GM23338 (cell line): ENCODE results near the gene ENOSF1. TPM values are rescaled to one million over a fixed set of nuclear protein-coding genes. Genes with fewer than 3 reads are reported as not detected.

ENCODE experiments used
- ATAC-seq: fragments of 200-7000 bp; cut with Tn5 transposase; 3 replicates; pipeline ENCODE4 v1.9.1; 2020
- DNase-seq: peaks from one replicate; pipeline ENCODE4 v3.0.0-alpha.2; 2015; ENCODE audit warnings: low spot score
- H2AFZ ChIP-seq: fragments of 200-600 bp; sonication (generic); 2 replicates; pipeline ENCODE4 v1.8.0; 2016; ENCODE audit warnings: antibody characterized with exemption, mild to moderate bottlenecking, moderate library complexity
- H3F3A ChIP-seq: fragments of 200-600 bp; sonication (generic); replicated peaks from 2 replicates; pipeline ENCODE4 v1.8.0; 2017; ENCODE audit warnings: antibody characterized with exemption, mixed run types, low read depth
- H3K27ac ChIP-seq: fragments of 200-600 bp; sonication (generic); 2 replicates; pipeline ENCODE4 v1.6.1; 2016; ENCODE audit warnings: low read depth
- H3K27me3 ChIP-seq: fragments of 200-600 bp; sonication (generic); 2 replicates; pipeline ENCODE4 v1.8.0; 2016; ENCODE audit warnings: mild to moderate bottlenecking, mixed run types, moderate library complexity; ENCODE audit not compliant: insufficient read depth
- H3K36me3 ChIP-seq: fragments of 200-600 bp; sonication (generic); 2 replicates; pipeline ENCODE4 v1.8.0; 2016; ENCODE audit warnings: mild to moderate bottlenecking; ENCODE audit not compliant: insufficient read depth
- H3K4me1 ChIP-seq: fragments of 200-600 bp; sonication (generic); 2 replicates; pipeline ENCODE4 v1.8.0; 2016; ENCODE audit warnings: mild to moderate bottlenecking, moderate library complexity; ENCODE audit not compliant: insufficient read depth
- H3K4me2 ChIP-seq: fragments of 200-600 bp; sonication (generic); 2 replicates; pipeline ENCODE4 v1.7.1; 2017; ENCODE audit warnings: mixed run types
- H3K4me3 ChIP-seq: fragments of 200-600 bp; sonication (generic); 2 replicates; pipeline ENCODE4 v1.6.1; 2016; ENCODE audit warnings: mixed run types
- H3K79me2 ChIP-seq: fragments of 200-600 bp; sonication (generic); replicated peaks from 2 replicates; pipeline ENCODE4 v1.8.0; 2017; ENCODE audit warnings: mild to moderate bottlenecking; ENCODE audit not compliant: insufficient read depth
- H3K9me2 ChIP-seq: fragments of 200-600 bp; sonication (generic); 2 replicates; pipeline ENCODE4 v1.8.0; 2017; ENCODE audit not compliant: insufficient read depth
- H4K20me1 ChIP-seq: fragments of 200-600 bp; sonication (generic); replicated peaks from 2 replicates; pipeline ENCODE4 v1.8.0; 2017; ENCODE audit warnings: mild to moderate bottlenecking; ENCODE audit not compliant: insufficient read depth
- H3K27ac Mint-ChIP-seq: 2 replicates; pipeline ENCODE4 v1.8.0; 2020; ENCODE audit warnings: inconsistent platforms, mild to moderate bottlenecking, moderate library complexity, mixed read lengths
- H3K27me3 Mint-ChIP-seq: 3 replicates; pipeline ENCODE4 v1.8.0; 2022; ENCODE audit warnings: low read depth, mild to moderate bottlenecking, moderate library complexity, mixed read lengths, inconsistent platforms; ENCODE audit not compliant: insufficient read depth, poor library complexity
- H3K36me3 Mint-ChIP-seq: 3 replicates; pipeline ENCODE4 v1.8.0; 2021; ENCODE audit warnings: low read depth, mild to moderate bottlenecking, inconsistent platforms, moderate library complexity, mixed read lengths
- H3K4me1 Mint-ChIP-seq: 3 replicates; pipeline ENCODE4 v1.8.0; 2020; ENCODE audit warnings: mild to moderate bottlenecking, inconsistent platforms, mixed read lengths
- H3K4me3 Mint-ChIP-seq: 3 replicates; pipeline ENCODE4 v1.8.0; 2021; ENCODE audit warnings: moderate library complexity, mild to moderate bottlenecking, inconsistent platforms, mixed read lengths
- H3K9me3 Mint-ChIP-seq: 3 replicates; pipeline ENCODE4 v1.8.0; 2020; ENCODE audit warnings: moderate library complexity, mild to moderate bottlenecking, inconsistent platforms, mixed read lengths
- ETS1 ChIP-seq: IDR thresholded peaks from 2 replicates; pipeline ENCODE4 v1.6.1; 2016; ENCODE audit warnings: antibody characterized with exemption
- NANOG ChIP-seq: IDR thresholded peaks from 2 replicates; pipeline ENCODE4 v1.6.1; 2016; ENCODE audit warnings: antibody characterized with exemption, borderline replicate concordance
- REST ChIP-seq: IDR thresholded peaks from one replicate; pipeline ENCODE4 v1.6.1; 2018; ENCODE audit warnings: antibody characterized with exemption; ENCODE audit not compliant: unreplicated experiment
- polyA plus RNA-seq: library from polyadenylated mRNA; unstranded; fragments of >200 nt; fragmentation: Nextera tagmentation; extraction: Ambion mirVana; gene quantifications from 2 replicates; pipeline ENCODE4 v1.2.1, GENCODE V29; 2016
- total RNA-seq: library from RNA; depleted of rRNA; stranded (reverse); fragments of >200 nt; shearing (Covaris generic); gene quantifications from 2 replicates; pipeline ENCODE4 v1.2.3, GENCODE V29; 2014
- TF ChIP-seq, protein P1 (sequence below): fragments of 250-450 bp; sonication (Bioruptor Pico); IDR thresholded peaks from 2 replicates; pipeline ENCODE4 v1.5.0; 2020; ENCODE audit warnings: mild to moderate bottlenecking, moderate library complexity

Gene ENOSF1
- total and polyA plus RNA-seq, 2 experiments from 2014 or later = 30.1 to 36.4 TPM

- Mint-ChIP-seq H3K4me1 (peaks cover 37% of the 10 kb centered on the region), H3K4me3 (no peak overlapping the region), H3K9me3 (no peaks in the 10 kb centered on the region), H3K27me3 (peaks cover 19% of the 10 kb centered on the region), H3K27ac (no peak overlapping the region), H3K36me3 (peaks cover 75% of the 10 kb centered on the region; the same call in 2 of the 3 replicates)
- DNase-seq = no peak
- Histone ChIP-seq H3K36me3 (peaks cover 11% of the 10 kb centered on the region; the same call in 1 of the 2 replicates), H3K4me1 (peaks cover 15% of the 10 kb centered on the region; the same call in 1 of the 2 replicates), H4K20me1 (peaks cover 4% of the 10 kb centered on the region), H3K9me2 (no peaks in the 10 kb centered on the region), H3K4me2 (no peak overlapping the region), H3F3A (no peaks in the 10 kb centered on the region), H3K27ac (no peak overlapping the region), H3K27me3 (no peaks in the 10 kb centered on the region), H3K79me2 (no peaks in the 10 kb centered on the region), H3K4me3 (no peak overlapping the region), H2AFZ (no peak overlapping the region)
- ATAC-seq = no peak
- no peak for TF ChIP-seq ETS1
- TF ChIP-seq, protein P1, sequence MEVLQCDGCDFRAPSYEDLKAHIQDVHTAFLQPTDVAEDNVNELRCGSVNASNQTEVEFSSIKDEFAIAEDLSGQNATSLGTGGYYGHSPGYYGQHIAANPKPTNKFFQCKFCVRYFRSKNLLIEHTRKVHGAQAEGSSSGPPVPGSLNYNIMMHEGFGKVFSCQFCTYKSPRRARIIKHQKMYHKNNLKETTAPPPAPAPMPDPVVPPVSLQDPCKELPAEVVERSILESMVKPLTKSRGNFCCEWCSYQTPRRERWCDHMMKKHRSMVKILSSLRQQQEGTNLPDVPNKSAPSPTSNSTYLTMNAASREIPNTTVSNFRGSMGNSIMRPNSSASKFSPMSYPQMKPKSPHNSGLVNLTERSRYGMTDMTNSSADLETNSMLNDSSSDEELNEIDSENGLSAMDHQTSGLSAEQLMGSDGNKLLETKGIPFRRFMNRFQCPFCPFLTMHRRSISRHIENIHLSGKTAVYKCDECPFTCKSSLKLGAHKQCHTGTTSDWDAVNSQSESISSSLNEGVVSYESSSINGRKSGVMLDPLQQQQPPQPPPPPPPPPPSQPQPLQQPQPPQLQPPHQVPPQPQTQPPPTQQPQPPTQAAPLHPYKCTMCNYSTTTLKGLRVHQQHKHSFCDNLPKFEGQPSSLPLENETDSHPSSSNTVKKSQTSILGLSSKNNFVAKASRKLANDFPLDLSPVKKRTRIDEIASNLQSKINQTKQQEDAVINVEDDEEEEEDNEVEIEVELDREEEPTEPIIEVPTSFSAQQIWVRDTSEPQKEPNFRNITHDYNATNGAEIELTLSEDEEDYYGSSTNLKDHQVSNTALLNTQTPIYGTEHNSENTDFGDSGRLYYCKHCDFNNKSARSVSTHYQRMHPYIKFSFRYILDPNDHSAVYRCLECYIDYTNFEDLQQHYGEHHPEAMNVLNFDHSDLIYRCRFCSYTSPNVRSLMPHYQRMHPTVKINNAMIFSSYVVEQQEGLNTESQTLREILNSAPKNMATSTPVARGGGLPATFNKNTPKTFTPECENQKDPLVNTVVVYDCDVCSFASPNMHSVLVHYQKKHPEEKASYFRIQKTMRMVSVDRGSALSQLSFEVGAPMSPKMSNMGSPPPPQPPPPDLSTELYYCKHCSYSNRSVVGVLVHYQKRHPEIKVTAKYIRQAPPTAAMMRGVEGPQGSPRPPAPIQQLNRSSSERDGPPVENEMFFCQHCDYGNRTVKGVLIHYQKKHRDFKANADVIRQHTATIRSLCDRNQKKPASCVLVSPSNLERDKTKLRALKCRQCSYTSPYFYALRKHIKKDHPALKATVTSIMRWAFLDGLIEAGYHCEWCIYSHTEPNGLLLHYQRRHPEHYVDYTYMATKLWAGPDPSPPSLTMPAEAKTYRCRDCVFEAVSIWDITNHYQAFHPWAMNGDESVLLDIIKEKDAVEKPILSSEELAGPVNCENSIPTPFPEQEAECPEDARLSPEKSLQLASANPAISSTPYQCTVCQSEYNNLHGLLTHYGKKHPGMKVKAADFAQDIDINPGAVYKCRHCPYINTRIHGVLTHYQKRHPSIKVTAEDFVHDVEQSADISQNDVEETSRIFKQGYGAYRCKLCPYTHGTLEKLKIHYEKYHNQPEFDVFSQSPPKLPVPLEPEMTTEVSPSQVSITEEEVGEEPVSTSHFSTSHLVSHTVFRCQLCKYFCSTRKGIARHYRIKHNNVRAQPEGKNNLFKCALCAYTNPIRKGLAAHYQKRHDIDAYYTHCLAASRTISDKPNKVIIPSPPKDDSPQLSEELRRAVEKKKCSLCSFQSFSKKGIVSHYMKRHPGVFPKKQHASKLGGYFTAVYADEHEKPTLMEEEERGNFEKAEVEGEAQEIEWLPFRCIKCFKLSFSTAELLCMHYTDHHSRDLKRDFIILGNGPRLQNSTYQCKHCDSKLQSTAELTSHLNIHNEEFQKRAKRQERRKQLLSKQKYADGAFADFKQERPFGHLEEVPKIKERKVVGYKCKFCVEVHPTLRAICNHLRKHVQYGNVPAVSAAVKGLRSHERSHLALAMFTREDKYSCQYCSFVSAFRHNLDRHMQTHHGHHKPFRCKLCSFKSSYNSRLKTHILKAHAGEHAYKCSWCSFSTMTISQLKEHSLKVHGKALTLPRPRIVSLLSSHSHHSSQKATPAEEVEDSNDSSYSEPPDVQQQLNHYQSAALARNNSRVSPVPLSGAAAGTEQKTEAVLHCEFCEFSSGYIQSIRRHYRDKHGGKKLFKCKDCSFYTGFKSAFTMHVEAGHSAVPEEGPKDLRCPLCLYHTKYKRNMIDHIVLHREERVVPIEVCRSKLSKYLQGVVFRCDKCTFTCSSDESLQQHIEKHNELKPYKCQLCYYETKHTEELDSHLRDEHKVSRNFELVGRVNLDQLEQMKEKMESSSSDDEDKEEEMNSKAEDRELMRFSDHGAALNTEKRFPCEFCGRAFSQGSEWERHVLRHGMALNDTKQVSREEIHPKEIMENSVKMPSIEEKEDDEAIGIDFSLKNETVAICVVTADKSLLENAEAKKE (CRISPR knock-in tag) = no peak
- TF ChIP-seq NANOG = no peak
- no peak for TF ChIP-seq REST
These were observed 28.9 kb downstream of the ENOSF1 start for GRCh38 chr18:683531-683930.
